HCEC 1CT (cell line): ENCODE results near the gene CHCHD5.
"Not testable (repeated sequence)": the region's sequence is repeated elsewhere in the genome, so short reads cannot be mapped to it uniquely, and the experiment has no call there.

Experiments used
- DNase-seq: peaks from one replicate; pipeline ENCODE4 v3.0.0-alpha.2; 2017

Gene CHCHD5, protein sequence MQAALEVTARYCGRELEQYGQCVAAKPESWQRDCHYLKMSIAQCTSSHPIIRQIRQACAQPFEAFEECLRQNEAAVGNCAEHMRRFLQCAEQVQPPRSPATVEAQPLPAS

DNA sequence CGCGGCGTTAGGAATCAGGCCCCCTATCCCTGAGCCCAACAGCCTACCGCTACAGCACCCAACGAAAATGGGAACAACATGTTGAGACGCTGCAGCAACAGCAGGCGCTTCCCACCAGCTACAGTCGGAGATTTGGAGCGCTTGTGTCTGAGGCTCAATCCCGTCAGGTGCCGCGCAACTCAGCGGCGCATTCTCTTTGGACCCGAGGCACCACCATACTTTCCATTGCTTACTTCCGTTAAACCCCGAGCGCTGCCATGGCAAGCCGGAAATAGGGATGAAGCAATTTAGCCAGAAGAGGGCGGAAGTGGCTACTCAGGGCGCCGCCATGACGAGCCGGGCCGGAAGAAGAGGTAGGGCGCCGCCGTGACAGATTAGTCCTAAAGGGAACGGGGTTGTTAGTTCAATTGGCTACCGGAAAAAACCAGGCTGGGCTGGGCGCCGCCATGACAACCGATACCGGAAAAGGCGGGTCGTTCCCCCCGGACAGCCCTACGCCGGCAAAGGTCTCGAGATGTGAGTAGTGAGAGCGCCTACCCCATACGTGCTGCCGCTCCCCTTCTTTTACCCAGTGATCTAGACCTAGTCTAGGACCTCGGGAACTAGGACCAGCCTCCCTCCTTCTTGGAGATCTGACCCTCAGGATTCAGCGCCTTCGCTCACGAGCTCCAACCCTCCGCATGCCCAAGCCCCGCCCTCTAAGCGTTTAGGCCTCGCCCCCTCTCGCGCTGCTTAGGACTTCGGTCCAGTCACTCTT, at the start of gene CHCHD5:
Gene CHCHD5, plus strand, starts transcription at position 476 of the 757 bp plus-strand sequence. Its CDS starts 39 bp downstream, at position 515.
- DNase-seq: peak; percentile 98

DNA sequence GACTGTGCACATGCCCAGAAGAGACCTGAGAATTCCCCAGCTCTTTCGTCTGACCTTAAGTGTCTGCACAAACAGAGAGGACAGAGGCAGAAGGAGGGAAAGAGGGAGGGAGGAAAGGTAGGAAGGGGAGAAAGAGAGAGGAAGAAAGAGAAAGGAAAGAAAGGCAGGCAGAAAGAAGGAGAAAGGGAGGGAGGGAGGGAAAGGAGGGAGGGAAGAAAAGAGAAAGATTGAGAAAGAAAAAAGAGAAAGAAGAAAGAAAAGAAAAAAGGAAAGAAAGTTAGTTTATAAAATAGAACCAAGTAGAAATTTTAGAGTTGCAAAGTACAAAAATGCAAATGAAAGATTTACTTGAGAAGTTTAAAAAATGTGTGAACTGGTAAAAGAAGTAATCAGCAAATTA, 49.6 kb upstream of the CHCHD5 start:
- no peak for DNase-seq

DNA sequence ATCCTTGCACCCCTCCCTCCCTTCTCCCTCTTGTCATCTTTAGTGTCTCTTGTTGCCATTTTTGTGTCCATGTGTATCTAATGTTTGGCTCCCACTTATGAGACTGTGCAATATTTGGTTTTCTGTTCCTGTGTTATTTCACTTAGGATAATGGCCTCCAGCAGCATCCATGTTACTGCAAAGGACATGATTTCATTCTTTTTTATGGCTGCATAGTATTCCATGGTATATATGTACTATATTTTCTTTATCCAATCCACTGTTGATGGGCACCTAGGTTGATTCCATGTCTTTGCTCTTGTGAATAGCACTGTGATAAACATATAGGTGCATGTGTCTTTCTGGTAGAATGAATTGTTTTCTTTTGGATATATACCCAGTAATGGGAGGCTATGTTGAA, 47.7 kb upstream of the CHCHD5 start:
- DNase-seq: not testable (repeated sequence)

DNA sequence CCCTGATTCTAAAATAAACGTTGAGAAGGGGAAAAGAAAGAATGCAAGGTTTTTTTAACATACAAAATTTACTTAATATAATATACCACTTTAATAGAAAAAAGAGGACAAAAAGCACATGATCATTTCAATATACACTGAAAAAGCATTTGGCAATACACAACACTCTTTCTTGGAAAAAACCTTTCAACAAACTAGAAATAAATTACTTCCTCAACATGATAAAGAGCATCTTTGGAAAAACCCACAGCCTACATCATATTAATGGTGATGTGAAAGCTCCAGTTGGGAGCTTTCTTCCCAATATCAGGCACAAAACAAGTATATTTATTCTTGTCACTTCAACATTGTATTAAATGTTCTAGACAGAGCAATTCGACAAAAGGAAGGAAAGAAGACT, 45.1 kb upstream of the CHCHD5 start:
- DNase-seq: no peak

- no peak for DNase-seq
Measured at GRCh38 chr2:112540906-112541305, 43.5 kb upstream of the CHCHD5 start.

DNA sequence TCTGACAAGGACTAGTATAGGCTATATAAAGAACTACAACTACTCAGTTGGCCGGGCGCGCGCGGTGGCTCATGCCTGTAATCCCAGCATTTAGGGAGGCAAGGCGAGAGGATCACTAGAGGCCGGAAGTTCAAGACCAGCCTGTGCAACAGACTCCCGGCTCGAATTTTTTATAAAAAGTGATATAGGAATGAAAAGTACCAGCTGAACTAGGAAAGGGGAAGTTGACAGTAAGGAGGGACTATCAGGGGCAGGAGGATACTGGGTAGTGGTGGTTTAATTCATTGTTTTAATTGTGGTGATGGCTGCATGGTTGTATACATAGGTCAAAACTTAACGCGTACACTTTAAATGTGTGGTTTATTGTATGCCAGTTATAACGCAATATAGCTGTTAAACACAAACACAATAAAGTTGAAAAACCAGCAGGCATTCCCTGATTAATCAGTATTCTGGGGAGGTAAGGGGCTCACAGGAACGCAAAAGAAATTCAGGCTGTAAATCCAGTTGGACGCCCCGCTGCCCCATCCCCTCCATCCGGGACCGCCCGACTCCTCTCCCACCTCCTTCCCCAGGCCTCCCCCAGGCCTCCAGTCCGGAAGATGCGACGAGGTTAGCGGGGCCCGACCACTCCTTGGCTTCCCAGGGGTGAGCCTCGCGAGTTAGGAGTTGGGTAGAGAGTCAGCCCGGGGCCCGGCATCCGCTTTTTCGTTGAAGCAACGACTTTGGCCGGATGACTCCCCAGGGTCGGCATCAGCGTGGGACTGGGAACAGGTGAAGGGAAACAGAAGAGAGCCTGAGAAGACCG, 42.9 kb upstream of the CHCHD5 start:
- peak; percentile 65 for DNase-seq

- DNase-seq: peak; percentile 82
Measured at GRCh38 chr2:112542123-112542983, 42.1 kb upstream of the CHCHD5 start, which contains the start of gene POLR1B. TSS of gene POLR1B (plus strand) at chr2:112542465. CDS start at chr2:112542495, 30 bp downstream.

DNA sequence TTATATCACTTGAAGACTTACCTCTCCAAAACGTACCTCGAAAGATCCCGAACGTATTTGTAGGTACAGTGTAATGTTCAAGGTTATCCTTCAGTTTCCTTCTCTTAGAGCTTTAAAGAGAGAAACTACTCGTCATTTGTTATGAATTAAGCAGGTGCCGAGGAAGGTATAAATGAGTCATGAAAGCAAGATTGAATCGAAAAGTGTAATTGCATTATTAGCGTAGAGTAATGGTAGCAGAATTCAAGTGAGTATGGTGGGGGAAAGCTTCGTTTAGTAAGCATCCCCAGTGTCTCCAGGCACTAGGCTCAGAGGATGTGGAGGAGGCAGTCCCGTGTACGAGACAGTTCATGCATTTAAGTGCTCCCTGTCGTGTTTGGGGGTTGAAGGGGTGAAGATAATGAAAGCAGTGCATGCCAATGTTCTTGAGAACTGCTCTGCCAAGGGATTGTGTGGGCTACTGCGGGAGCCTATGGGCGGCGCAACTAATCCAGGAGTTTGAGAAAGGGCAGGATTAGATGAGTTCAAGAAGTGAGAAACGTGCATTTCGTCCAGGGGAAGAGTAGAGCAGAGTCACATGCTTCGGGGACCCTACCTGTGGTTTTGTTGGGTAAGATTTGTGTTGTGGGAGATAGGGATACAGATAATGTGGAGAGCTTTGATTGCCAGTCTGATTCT, 41.3 kb upstream of the CHCHD5 start:
- peak; percentile 4 for DNase-seq

DNA sequence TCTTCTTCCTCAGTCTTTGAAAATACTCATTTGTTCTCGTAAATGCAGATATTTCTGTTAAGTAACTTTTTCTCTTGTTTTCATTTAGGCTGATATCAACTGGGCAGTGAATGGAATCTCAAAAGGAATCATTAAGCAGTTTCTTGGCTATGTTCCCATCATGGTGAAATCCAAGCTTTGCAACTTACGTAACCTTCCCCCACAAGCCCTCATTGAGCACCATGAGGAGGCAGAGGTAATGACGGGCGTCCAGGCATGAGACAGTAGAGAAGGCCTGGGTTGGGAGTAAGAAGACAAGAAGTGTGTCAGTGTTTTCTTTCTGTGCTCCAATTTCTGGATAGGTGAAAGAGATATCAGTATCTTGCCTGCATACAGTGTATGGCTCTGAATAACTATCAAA, 37.1 kb upstream of the CHCHD5 start:
- peak; percentile 37 for DNase-seq

GRCh38 chr2:112548980-112549379, 35.4 kb upstream of the CHCHD5 start:
- DNase-seq: no peak

DNA sequence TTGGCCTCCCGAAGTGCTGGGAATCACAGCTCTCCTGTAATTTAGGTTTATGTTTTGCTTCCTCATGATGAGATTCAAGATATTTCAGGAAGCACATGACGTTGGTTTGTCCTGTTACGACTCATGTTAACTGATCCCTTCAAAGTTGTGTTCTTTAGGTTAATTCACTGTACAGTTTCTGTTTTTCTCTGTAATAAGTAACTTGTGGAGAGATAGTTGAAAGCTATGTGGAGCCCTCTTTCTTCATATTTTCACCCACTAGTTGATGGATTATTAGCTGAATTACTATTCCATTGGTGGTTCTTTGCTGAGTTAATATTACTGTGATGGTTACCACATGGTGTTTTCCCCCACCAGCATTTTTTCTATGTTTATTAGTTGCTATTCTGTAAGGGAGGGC, 18.3 kb upstream of the CHCHD5 start:
- no peak for DNase-seq

DNA sequence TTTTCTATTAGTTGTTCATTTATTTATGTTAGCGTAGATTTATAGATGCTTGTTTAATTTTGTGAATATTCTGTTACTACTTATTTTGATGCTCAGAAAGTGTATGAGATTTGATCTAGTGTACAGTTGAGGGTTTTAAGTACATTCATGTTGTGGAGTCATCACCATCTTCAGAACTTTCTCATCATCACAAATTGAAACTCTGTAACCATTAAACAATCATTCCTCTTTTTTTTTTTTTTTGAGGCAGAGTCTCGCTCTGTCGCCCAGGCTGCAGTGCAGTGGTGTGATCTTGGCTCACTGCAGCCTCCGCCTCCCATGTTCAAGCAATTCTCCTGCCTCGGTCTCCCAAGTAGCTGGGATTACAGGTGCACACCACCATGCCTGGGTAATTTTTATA, 17.9 kb upstream of the CHCHD5 start:
- not testable (repeated sequence) for DNase-seq

DNA sequence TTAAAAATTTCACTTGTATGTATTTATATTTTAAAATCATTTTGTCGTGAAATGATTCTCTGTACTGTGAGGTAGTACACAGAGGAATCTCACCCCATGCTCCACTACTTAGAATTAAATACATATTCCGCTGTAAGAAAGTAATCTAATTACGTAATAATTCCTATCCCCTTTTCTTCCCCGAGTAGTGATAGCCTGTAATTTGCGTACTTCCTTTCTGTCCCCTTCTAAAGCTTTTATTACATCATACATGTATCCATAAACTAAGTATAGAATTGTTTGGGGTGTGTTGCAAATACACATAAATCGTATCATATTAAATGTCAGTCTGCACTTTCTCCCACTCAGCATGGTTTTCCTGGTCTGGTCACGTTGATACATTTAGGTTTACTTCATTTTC, 12.4 kb upstream of the CHCHD5 start:
- DNase-seq: no peak

DNA sequence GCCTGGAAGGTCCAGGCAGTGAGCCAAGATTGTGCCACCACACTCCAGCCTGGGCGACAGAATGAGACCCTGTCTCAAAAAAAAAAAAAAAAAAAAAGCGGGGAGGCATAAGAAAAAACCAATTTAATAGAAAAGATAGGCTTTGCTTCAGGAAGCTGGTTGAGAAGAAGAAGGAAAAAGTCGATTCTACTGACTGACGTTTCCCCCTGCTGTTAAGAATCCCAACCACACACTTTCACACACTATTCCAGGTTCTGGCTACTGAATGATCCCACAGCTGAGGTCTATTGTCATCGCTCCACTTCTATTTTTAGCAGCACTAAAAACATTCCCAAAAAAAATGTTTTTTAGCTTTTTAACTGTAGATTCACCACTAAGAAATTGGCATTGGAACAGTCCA, 6.7 kb upstream of the CHCHD5 start:
- DNase-seq: peak; percentile 22

DNA sequence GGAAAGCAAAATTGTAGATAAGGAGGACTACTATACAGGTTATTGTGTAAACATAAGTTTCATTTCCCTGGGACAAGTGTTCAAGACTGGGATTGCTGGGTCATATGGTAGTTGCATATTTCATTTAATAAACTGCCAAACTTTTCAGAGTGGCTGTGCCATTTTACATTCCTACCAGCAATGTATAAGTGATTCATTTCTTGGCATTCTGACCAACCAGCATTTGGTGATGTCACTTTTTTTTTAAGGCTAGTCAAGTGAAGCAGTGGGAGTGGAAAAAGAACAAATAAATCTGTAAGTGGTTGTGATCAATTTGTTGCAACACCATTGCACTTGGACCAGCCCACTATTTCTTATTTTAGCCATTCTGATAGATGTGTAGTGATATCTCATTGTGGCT, 5.2 kb upstream of the CHCHD5 start:
- DNase-seq: peak; percentile 84

DNA sequence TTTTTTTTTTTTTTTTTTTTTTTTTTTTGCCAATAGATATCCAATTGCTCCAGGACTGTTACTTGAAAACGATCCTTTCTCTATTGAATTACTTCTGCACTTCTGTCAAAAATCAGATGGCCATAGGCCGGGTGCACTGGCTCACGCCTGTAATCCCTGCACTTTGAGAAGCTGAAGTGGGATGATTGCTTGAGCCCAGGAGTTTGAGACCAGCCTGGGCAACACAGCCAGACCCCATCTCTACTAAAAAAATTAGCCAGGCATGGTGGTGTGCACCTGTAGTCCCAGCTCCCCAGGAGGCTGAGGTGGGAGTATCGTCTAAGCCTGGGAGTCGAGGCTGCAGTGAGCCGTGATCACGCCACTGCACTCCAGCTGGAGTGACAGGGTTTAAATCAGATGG, 4.3 kb upstream of the CHCHD5 start:
- DNase-seq: no peak

DNA sequence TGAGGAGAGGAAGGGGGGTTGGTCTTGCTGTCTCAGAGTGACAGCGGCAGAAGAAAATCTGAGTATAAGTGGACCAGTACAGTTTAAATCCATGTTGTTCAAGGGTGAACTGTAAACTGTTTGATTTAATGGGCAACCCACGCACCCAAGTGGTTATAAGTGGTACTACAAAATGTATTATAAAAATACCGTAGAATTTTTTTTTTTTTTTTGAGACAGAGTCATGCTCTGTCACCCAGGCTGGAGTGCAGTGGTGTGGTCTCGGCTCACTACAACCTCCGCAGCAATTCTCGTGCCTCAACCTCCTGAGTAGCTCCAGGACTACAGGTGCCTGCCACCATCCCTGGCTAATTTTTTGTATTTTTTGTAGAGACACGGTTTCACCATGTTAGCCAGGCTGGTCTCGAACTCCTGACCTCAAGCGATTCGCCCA, 2.1 kb upstream of the CHCHD5 start:
- DNase-seq: peak; percentile 65

DNA sequence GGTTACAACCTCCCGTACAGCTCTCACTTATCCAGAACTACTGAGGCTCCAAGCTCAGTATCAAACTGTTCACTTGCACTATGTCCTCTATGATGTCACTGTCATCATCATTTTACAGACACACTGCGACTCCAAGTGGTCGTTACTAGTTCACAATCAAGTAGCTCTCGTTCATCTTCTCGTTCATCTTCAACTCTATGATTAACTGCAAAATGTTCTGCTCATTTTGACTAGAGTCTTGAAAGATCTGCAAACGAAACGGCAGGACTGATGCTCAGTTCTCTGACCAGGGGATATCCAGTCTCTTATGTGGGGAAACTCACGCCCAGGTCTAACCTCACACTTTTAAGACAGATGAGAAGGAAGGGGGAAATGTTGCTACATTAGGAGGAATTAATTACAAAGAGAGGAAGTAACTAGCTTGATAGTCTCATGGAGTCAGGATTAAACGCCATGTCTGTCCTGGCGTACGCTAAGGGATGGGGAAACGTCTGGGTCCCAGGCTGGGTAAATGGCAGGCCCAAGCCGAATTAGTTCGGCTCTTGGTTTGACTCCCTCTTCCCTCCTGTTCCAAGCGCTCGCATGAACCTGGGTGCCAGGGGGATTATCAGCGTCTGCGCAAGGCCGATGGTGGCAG, 794 bp upstream of the CHCHD5 start:
- DNase-seq: peak; percentile 9

DNA sequence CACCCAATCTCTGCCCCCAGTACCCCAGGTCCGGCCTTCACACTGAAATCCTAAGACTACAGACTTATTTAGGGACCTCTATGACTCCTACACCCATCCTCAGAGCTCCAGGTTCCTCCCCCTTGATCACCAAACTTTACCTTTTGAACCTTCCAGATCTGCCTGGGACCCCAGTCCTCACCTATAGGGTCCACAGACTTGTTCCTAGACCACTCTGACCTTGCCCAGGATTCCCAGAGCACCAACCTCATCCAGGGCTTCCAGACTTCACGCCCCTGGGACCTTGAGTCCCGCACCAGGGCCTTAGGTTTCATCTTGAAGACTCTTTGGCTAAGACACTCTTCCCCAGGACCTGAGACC, 462 bp downstream of the CHCHD5 start:
- DNase-seq: no peak

- no peak for DNase-seq
Measured at GRCh38 chr2:112585400-112585799, 991 bp downstream of the CHCHD5 start.

DNA sequence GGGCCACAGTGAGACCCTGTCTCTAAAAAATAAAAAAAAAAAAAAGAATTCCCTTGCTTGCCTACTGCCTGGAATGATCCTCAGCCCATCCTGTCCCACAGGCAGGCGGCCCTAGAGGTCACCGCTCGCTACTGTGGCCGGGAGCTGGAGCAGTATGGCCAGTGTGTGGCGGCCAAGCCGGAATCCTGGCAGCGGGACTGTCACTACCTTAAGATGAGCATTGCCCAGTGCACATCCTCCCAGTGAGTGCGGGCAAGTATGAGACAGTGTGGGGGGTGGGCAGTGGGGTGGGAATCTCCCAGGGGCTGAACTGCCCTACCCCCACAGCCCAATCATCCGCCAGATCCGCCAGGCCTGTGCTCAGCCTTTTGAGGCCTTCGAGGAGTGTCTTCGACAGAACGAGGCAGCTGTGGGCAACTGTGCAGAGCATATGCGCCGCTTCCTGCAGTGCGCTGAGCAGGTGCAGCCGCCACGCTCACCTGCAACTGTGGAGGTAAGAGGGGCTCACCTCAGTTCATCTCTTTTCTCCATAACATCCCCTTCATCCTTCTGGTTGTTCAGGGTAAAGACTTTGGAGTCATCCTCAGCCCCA, 1.6 kb downstream of the CHCHD5 start:
- DNase-seq: no peak
